Measurements from ENCODE around the gene SLC5A12.

SLC5A12 gene

DNA sequence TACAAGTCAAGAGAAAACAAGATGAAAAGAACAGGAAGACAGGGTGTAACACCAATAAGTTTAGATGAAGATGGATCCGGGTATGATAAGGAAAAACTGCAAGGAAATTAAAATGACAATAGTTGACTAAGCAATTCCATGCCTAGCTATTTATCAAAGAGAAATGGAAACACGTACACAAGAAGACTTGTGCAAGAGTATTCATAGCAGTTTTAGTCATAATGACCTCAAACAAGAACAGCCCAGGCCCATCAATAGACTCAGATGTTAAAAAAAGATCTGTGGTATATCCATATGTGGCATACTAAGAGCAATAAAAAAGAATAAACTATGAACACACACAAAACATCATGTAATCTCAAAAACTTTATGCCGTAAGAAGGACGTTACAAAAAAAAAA lies 33.2 kb downstream of the SLC5A12 start:
- Histone ChIP-seq H3K9ac (ENCODE audit: low read length) (no peak overlapping the region), H3K4me3 (ENCODE audit: low read length) (no peak overlapping the region), H3K79me2 (ENCODE audit: low read length) (no peaks in the 10 kb centered on the region), H3K4me1 (ENCODE audit: low read length) (no peaks in the 10 kb centered on the region), H3K4me2 (ENCODE audit: low read depth, low read length) (no peak overlapping the region), H3K36me3 (replicated peaks; ENCODE audit: insufficient read depth, low read length) (no peaks in the 10 kb centered on the region), H3K27ac (ENCODE audit: low read length) (no peak overlapping the region), H2AFZ (ENCODE audit: low read length) (no peak overlapping the region), H3K27me3 (replicated peaks; ENCODE audit: insufficient read depth, low read length) (no peaks in the 10 kb centered on the region), H4K20me1 (ENCODE audit: insufficient read depth, low read length) (no peaks in the 10 kb centered on the region), H3K9me2 (replicated peaks; ENCODE audit: insufficient read depth, low read length) (no peaks in the 10 kb centered on the region), H3K9me3 (replicated peaks; ENCODE audit: insufficient read depth, low read length) (no peaks in the 10 kb centered on the region), H3F3A (ENCODE audit: insufficient read depth, low read length) (no peaks in the 10 kb centered on the region)
- no peak for DNase-seq
- TF ChIP-seq, protein P1, sequence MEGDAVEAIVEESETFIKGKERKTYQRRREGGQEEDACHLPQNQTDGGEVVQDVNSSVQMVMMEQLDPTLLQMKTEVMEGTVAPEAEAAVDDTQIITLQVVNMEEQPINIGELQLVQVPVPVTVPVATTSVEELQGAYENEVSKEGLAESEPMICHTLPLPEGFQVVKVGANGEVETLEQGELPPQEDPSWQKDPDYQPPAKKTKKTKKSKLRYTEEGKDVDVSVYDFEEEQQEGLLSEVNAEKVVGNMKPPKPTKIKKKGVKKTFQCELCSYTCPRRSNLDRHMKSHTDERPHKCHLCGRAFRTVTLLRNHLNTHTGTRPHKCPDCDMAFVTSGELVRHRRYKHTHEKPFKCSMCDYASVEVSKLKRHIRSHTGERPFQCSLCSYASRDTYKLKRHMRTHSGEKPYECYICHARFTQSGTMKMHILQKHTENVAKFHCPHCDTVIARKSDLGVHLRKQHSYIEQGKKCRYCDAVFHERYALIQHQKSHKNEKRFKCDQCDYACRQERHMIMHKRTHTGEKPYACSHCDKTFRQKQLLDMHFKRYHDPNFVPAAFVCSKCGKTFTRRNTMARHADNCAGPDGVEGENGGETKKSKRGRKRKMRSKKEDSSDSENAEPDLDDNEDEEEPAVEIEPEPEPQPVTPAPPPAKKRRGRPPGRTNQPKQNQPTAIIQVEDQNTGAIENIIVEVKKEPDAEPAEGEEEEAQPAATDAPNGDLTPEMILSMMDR (IDR thresholded peaks at IDR 0.05; ENCODE audit: low read length): no peak

DNA sequence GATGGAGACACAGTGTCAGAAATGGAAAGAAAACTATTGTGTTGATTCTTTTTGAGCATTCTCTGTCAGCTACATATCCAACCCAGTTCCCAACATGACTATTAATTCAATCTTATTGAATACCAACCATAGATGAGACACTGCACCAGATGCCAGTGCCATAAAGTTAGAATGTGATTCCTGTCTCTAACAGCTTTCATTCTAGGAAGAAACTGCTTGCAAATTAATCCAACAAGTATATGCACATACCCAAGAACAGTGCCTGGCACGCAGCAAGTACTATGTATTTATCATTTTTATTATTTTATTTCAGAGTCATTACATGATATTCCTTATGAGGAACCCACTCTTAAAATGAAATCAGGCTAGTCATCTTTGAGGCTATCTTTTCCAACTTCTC lies 34.5 kb downstream of the SLC5A12 start:
- H3F3A ChIP-seq (ENCODE audit: insufficient read depth, low read length): no peaks in the 10 kb centered on the region
- H3K4me2 ChIP-seq (ENCODE audit: low read depth, low read length): no peak overlapping the region
- no peak for DNase-seq
- no peaks in the 10 kb centered on the region for H3K36me3 ChIP-seq (replicated peaks; ENCODE audit: insufficient read depth, low read length)
- H2AFZ ChIP-seq (ENCODE audit: low read length): no peak overlapping the region
- H3K9ac ChIP-seq (ENCODE audit: low read length): no peak overlapping the region
- no peak overlapping the region for H3K27ac ChIP-seq (ENCODE audit: low read length)
- TF ChIP-seq EZH2 (optimal IDR thresholded peaks at IDR 0.05; ENCODE audit: low read depth, low read length): no peak
- TF ChIP-seq, protein P1 (IDR thresholded peaks at IDR 0.05; ENCODE audit: low read length): no peak
- TF ChIP-seq EZH2phosphoT487 (IDR thresholded peaks at IDR 0.05; ENCODE audit: low read length): no peak
- no peaks in the 10 kb centered on the region for H4K20me1 ChIP-seq (ENCODE audit: insufficient read depth, low read length)
- H3K9me3 ChIP-seq (replicated peaks; ENCODE audit: insufficient read depth, low read length): no peaks in the 10 kb centered on the region
- no peak overlapping the region for H3K4me3 ChIP-seq (ENCODE audit: low read length)
- H3K27me3 ChIP-seq (replicated peaks; ENCODE audit: insufficient read depth, low read length): no peaks in the 10 kb centered on the region
- no peaks in the 10 kb centered on the region for H3K9me2 ChIP-seq (replicated peaks; ENCODE audit: insufficient read depth, low read length)
- no peaks in the 10 kb centered on the region for H3K4me1 ChIP-seq (ENCODE audit: low read length)
- no peaks in the 10 kb centered on the region for H3K79me2 ChIP-seq (ENCODE audit: low read length)

DNA sequence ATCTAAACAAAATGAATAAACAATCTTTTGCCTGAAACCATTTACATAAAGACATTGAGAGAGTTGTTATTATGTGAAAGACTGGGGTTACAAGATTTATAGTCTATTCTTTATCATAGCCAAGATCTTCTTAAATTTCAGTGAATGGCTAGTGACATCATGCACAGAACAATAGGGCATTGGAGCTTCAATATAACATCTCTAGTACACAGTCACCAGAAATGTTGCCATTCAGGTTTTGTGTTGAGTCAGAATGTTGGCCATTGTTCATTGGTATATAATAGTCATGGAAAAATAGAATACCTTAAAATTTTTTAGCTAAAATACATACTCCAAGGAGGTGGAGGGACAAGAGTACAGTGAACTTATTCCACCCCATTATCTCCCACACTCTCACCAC lies 44.3 kb downstream of the SLC5A12 start:
- DNase-seq: no peak
- TF ChIP-seq, protein P1 (IDR thresholded peaks at IDR 0.05; ENCODE audit: low read length): no peak
- no peak for TF ChIP-seq EZH2 (optimal IDR thresholded peaks at IDR 0.05; ENCODE audit: low read depth, low read length)
- no peak for TF ChIP-seq EZH2phosphoT487 (IDR thresholded peaks at IDR 0.05; ENCODE audit: low read length)
- H3K9ac ChIP-seq (ENCODE audit: low read length): no peak overlapping the region
- H3K27me3 ChIP-seq (replicated peaks; ENCODE audit: insufficient read depth, low read length): no peaks in the 10 kb centered on the region
- H2AFZ ChIP-seq (ENCODE audit: low read length): no peak overlapping the region
- no peak overlapping the region for H3K27ac ChIP-seq (ENCODE audit: low read length)
- H4K20me1 ChIP-seq (ENCODE audit: insufficient read depth, low read length): no peaks in the 10 kb centered on the region
- peaks cover 5% of the 10 kb centered on the region; the same call in 1 of the 2 replicates for H3F3A ChIP-seq (ENCODE audit: insufficient read depth, low read length)
- H3K4me2 ChIP-seq (ENCODE audit: low read depth, low read length): no peak overlapping the region
- H3K9me2 ChIP-seq (replicated peaks; ENCODE audit: insufficient read depth, low read length): no peaks in the 10 kb centered on the region
- no peaks in the 10 kb centered on the region for H3K36me3 ChIP-seq (replicated peaks; ENCODE audit: insufficient read depth, low read length)
- H3K4me3 ChIP-seq (ENCODE audit: low read length): no peak overlapping the region
- H3K79me2 ChIP-seq (ENCODE audit: low read length): no peaks in the 10 kb centered on the region
- no peaks in the 10 kb centered on the region for H3K4me1 ChIP-seq (ENCODE audit: low read length)
- H3K9me3 ChIP-seq (replicated peaks; ENCODE audit: insufficient read depth, low read length): no peaks in the 10 kb centered on the region
